ENCODE data around the gene PAPOLA. TPM values are rescaled to one million over a fixed set of nuclear protein-coding genes. Genes with fewer than 3 reads are reported as not detected.

The PAPOLA gene
- total RNA-seq, 6 experiments from 2014 or later = 115 to 148 (median 130) TPM

DNA sequence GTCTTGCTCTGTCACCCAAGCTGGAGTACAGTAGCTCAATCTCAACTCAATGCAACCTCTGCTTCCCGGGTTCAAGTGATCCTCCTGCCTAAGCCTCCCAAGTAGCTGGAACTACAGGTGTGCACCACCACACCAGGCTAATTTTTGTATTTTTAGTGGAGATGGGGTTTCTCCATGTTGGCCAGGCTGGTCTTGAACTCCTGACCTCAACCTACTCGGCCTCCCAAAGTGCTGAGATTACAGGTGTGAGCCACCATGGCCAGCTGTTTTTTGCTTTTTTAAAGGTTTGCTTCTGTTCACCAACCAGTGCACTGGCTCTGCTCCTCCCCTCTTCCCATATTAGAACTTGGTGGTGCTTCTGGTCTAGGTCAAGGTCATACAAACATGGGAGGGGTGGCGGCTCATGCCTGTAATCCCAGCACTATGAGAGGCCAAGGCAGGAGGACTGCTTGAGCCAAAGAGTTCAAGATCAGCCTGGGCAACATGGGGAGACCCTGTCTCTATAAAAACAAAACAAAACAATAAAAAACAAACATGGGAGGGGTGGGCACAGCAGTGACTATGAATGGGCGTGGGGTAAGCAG, 20.4 kb upstream of the PAPOLA start:
- no peaks in the 10 kb centered on the region for H3K9me3 Mint-ChIP-seq
- no peak overlapping the region for H3K27ac Mint-ChIP-seq
- TF ChIP-seq, protein P1, sequence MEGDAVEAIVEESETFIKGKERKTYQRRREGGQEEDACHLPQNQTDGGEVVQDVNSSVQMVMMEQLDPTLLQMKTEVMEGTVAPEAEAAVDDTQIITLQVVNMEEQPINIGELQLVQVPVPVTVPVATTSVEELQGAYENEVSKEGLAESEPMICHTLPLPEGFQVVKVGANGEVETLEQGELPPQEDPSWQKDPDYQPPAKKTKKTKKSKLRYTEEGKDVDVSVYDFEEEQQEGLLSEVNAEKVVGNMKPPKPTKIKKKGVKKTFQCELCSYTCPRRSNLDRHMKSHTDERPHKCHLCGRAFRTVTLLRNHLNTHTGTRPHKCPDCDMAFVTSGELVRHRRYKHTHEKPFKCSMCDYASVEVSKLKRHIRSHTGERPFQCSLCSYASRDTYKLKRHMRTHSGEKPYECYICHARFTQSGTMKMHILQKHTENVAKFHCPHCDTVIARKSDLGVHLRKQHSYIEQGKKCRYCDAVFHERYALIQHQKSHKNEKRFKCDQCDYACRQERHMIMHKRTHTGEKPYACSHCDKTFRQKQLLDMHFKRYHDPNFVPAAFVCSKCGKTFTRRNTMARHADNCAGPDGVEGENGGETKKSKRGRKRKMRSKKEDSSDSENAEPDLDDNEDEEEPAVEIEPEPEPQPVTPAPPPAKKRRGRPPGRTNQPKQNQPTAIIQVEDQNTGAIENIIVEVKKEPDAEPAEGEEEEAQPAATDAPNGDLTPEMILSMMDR (IDR thresholded peaks at IDR 0.05) = no peak

GRCh38 chr14:96482986-96483385, 19.2 kb upstream of the PAPOLA start:
- Mint-ChIP-seq H3K27me3 (ENCODE audit: insufficient read depth) (peaks cover 11% of the 10 kb centered on the region), H3K27ac (no peak overlapping the region), H3K4me1 (ENCODE audit: low read depth) (no peaks in the 10 kb centered on the region), H3K9me3 (no peaks in the 10 kb centered on the region), H3K36me3 (ENCODE audit: low read depth) (no peaks in the 10 kb centered on the region), H3K4me3 (no peak overlapping the region)
- TF ChIP-seq, protein P1 (IDR thresholded peaks at IDR 0.05) = no peak
- DNase-seq = no peak

More for the DNA sequence above, 20.4 kb upstream of the PAPOLA start:
- H3K36me3 Mint-ChIP-seq (ENCODE audit: low read depth) = no peaks in the 10 kb centered on the region
- no peak overlapping the region for H3K4me3 Mint-ChIP-seq
- no peaks in the 10 kb centered on the region for H3K4me1 Mint-ChIP-seq (ENCODE audit: low read depth)
- no peak for DNase-seq
- H3K27me3 Mint-ChIP-seq (ENCODE audit: insufficient read depth) = peaks cover 11% of the 10 kb centered on the region

DNA sequence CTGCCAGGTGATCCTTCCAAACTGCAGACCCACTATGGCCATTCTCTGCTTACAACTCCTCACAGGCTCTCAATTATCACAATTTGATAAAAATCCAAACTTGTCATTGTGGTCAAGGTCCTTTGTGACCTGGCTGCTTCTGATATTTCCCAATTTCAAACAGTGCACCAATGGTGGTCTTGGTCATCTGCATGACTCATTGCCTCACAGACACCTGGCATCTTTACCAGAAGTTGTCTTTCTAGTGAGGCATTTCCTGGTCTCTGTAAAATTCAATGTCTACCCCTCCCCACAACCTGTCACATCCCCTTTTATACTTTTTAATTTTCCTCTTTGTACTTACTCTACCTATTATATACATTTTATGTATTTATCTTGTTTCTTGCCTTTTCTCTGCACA, 17.8 kb upstream of the PAPOLA start:
- H3K4me3 Mint-ChIP-seq = no peak overlapping the region
- no peaks in the 10 kb centered on the region for H3K9me3 Mint-ChIP-seq
- H3K4me1 Mint-ChIP-seq (ENCODE audit: low read depth) = no peaks in the 10 kb centered on the region
- peaks cover 11% of the 10 kb centered on the region for H3K27me3 Mint-ChIP-seq (ENCODE audit: insufficient read depth)
- H3K27ac Mint-ChIP-seq = no peak overlapping the region
- no peak for DNase-seq
- TF ChIP-seq, protein P1 (IDR thresholded peaks at IDR 0.05) = no peak
- no peaks in the 10 kb centered on the region for H3K36me3 Mint-ChIP-seq (ENCODE audit: low read depth)

GRCh38 chr14:96486705-96487104, 15.5 kb upstream of the PAPOLA start:
- peaks cover 12% of the 10 kb centered on the region for H3K27me3 Mint-ChIP-seq (ENCODE audit: insufficient read depth)
- H3K27ac Mint-ChIP-seq = no peak overlapping the region
- no peak overlapping the region for H3K4me3 Mint-ChIP-seq
- H3K9me3 Mint-ChIP-seq = no peaks in the 10 kb centered on the region
- no peaks in the 10 kb centered on the region for H3K36me3 Mint-ChIP-seq (ENCODE audit: low read depth)
- TF ChIP-seq, protein P1 (IDR thresholded peaks at IDR 0.05) = no peak
- DNase-seq = no peak
- no peaks in the 10 kb centered on the region for H3K4me1 Mint-ChIP-seq (ENCODE audit: low read depth)

DNA sequence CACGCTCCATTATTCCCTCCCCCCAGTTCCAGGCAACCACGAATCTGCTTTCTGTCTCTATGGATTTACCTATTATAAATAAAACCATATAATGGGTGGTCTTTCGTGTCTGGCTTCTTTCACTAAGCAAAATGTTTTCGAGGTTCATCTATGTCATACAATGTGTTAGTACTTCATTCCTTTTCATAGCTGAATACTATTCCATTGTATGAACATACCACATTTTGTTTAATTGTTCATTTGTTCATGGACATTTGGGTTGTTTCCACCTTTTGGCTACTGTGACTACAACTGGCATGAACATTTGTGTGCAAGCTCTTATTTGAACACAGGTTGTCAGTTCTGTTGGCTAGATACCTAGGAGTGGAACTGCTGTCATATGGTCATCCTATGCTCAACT, 12.9 kb upstream of the PAPOLA start:
- TF ChIP-seq, protein P1 (IDR thresholded peaks at IDR 0.05) = no peak
- Mint-ChIP-seq H3K36me3 (ENCODE audit: low read depth) (no peaks in the 10 kb centered on the region), H3K9me3 (no peaks in the 10 kb centered on the region), H3K4me3 (no peak overlapping the region), H3K4me1 (ENCODE audit: low read depth) (no peaks in the 10 kb centered on the region), H3K27me3 (ENCODE audit: insufficient read depth) (peaks cover 13% of the 10 kb centered on the region), H3K27ac (no peak overlapping the region)
- no peak for DNase-seq

GRCh38 chr14:96493178-96493577, 9.0 kb upstream of the PAPOLA start:
- Mint-ChIP-seq H3K36me3 (ENCODE audit: low read depth) (no peaks in the 10 kb centered on the region), H3K9me3 (no peaks in the 10 kb centered on the region), H3K27me3 (ENCODE audit: insufficient read depth) (peaks cover 11% of the 10 kb centered on the region), H3K27ac (no peak overlapping the region), H3K4me1 (ENCODE audit: low read depth) (no peaks in the 10 kb centered on the region), H3K4me3 (no peak overlapping the region)
- TF ChIP-seq, protein P1 (IDR thresholded peaks at IDR 0.05) = no peak
- no peak for DNase-seq
